OCI-LY7 (cell line): Measurements from ENCODE around the gene COL24A1.

Experiments
- EZH2phosphoT487 ChIP-seq: fragments of 200-600 bp; sonication (generic); IDR thresholded peaks from 2 replicates; pipeline ENCODE4 v1.6.1; 2018; ENCODE audit warnings: low read depth, borderline replicate concordance, mild to moderate bottlenecking, mixed run types, antibody characterized with exemption, low read length, moderate library complexity, mixed read lengths
- TF ChIP-seq, protein P1 (sequence below): fragments of 200-600 bp; sonication (generic); conservative IDR thresholded peaks from 2 replicates; pipeline ENCODE4 v1.5.1; 2014; ENCODE audit warnings: mild to moderate bottlenecking, antibody characterized with exemption, low read length, moderate library complexity, mixed read lengths

DNA sequence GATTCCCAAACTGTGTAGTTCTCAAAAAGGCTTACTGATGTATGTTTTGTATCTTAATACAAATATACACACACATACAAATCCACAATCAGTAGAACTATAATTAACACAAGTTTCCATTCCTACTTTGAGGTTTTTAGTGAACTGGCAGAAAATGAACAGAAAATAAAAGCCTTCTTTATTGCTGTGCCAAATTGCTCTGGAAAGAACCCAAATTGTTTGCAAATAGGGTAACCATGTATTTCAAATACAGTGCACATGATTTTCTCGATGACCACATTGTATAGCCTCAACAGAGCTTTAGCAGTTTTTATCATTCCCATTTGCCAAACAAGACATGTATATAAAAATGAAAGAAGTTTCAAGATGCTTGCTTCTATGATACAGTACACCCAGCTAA lies 173.3 kb downstream of the COL24A1 start:
- TF ChIP-seq, protein P1, sequence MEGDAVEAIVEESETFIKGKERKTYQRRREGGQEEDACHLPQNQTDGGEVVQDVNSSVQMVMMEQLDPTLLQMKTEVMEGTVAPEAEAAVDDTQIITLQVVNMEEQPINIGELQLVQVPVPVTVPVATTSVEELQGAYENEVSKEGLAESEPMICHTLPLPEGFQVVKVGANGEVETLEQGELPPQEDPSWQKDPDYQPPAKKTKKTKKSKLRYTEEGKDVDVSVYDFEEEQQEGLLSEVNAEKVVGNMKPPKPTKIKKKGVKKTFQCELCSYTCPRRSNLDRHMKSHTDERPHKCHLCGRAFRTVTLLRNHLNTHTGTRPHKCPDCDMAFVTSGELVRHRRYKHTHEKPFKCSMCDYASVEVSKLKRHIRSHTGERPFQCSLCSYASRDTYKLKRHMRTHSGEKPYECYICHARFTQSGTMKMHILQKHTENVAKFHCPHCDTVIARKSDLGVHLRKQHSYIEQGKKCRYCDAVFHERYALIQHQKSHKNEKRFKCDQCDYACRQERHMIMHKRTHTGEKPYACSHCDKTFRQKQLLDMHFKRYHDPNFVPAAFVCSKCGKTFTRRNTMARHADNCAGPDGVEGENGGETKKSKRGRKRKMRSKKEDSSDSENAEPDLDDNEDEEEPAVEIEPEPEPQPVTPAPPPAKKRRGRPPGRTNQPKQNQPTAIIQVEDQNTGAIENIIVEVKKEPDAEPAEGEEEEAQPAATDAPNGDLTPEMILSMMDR, result no peak
- no peak for TF ChIP-seq EZH2phosphoT487
